Measurements from ENCODE around the gene TMEM140.
"Not testable (repeated sequence)": the region's sequence is repeated elsewhere in the genome, so short reads cannot be mapped to it uniquely, and the experiment has no call there.

Gene TMEM140

GRCh38 chr7:135147899-135148721 is at the start of gene TMEM140:
TMEM140 (plus strand) TSS chr7:135148072; CDS start chr7:135164442, 16,370 bp downstream.
- no peak for DNase-seq

- DNase-seq, result no peak
These were observed 49.5 kb upstream of the TMEM140 start for GRCh38 chr7:135098391-135098790.

GRCh38 chr7:135100856-135101255 is 47.0 kb upstream of the TMEM140 start:
- peak; percentile 18 for DNase-seq

GRCh38 chr7:135102372-135102771 is 45.5 kb upstream of the TMEM140 start:
- DNase-seq, result no peak

- no peak for DNase-seq
These were observed 38.3 kb upstream of the TMEM140 start for GRCh38 chr7:135109562-135109961.

GRCh38 chr7:135109976-135110375 is 37.9 kb upstream of the TMEM140 start:
- no peak for DNase-seq

GRCh38 chr7:135111379-135111778 is 36.5 kb upstream of the TMEM140 start:
- DNase-seq, result no peak

GRCh38 chr7:135114622-135115021 is 33.2 kb upstream of the TMEM140 start:
- DNase-seq, result no peak

- no peak for DNase-seq
These were observed 30.8 kb upstream of the TMEM140 start for GRCh38 chr7:135117096-135117495.

- no peak for DNase-seq
These were observed 26.0 kb upstream of the TMEM140 start for GRCh38 chr7:135121868-135122267.

- DNase-seq, result not testable (repeated sequence)
These were observed 23.2 kb upstream of the TMEM140 start for GRCh38 chr7:135124631-135125030.

- DNase-seq, result no peak
These were observed 18.9 kb upstream of the TMEM140 start for GRCh38 chr7:135128931-135129330.

- DNase-seq, result no peak
These were observed 18.3 kb upstream of the TMEM140 start for GRCh38 chr7:135129579-135129978.

- DNase-seq, result no peak
These were observed 3.8 kb upstream of the TMEM140 start for GRCh38 chr7:135143885-135144668.

- no peak for DNase-seq
These were observed 452 bp upstream of the TMEM140 start for GRCh38 chr7:135147341-135147898.

- DNase-seq, result no peak
These were observed 2.4 kb downstream of the TMEM140 start for GRCh38 chr7:135150072-135150782.

- DNase-seq, result no peak
These were observed 3.3 kb downstream of the TMEM140 start for GRCh38 chr7:135151132-135151531.

GRCh38 chr7:135151533-135151932 is 3.7 kb downstream of the TMEM140 start:
- DNase-seq, result no peak

GRCh38 chr7:135152442-135152841 is 4.6 kb downstream of the TMEM140 start:
- DNase-seq, result no peak

GRCh38 chr7:135154734-135155133 is 6.9 kb downstream of the TMEM140 start:
- no peak for DNase-seq

GRCh38 chr7:135156290-135156689 is 8.4 kb downstream of the TMEM140 start:
- DNase-seq, result no peak

GRCh38 chr7:135158141-135158655 is 10.3 kb downstream of the TMEM140 start:
- no peak for DNase-seq

GRCh38 chr7:135158874-135159273 is 11.0 kb downstream of the TMEM140 start:
- DNase-seq, result no peak

Data from NCI-H526 treated with DMSO at 0.1 percent for 48 hours (cell line).